Measurements from ENCODE around the gene RPL13A. TPM values are rescaled to one million over a fixed set of nuclear protein-coding genes. Genes with fewer than 3 reads are reported as not detected.

The RPL13A gene
- total and polyA plus RNA-seq, 2 of the 13 experiments (the other 11 are each of a cell fraction or from before 2014, with no cell fraction given): 2,601 to 3,407 TPM

DNA sequence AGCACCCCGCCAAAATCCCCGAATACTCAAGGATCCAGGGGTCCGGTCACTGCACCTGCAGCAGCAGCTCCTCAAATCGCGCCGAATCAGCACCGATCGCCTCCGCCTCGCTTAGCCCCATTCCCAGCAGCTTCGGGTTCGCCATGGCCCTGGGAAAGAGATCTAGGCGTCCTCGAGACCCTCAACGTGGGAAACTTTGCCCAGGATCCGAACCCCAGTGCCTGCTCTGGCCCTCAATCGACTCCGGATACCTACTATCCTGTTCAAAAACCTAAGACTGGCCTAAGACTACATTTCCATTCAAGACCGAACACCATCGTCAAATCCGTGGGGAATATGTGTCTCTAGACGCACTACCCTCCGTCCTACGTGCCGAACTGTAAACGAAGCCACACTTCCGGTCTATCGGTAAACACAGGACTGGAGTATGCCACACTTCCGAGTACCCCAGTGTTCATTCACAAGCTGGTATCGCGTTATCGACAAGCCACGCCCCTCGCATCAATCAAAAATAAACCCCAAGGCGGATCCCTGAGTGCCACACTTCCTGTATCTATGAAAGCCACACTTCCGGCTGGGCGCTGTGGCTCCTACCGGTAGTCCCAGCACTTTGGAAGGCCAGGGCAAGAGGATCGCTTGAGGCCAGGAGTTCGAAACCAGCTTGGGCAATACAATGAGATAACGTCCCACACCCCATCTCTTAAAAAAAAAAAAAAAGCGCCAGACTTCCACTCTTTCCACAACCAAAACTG is 35.8 kb upstream of the RPL13A start, which contains the start of gene PIH1D1 (continued):
- TF ChIP-seq, protein P1, sequence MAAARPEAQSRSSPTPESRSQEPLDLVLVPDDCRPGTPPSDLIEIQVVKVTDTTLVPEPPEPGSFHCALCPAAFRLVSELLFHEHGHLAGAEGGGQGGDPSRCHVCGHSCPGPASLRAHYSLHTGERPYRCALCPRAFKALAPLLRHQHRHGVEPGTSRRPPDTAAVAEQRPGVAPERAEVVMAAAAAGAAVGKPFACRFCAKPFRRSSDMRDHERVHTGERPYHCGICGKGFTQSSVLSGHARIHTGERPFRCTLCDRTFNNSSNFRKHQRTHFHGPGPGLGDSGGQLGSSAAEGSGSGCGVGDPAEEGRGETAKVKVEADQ (CRISPR knock-in tag; IDR thresholded peaks at IDR 0.05; ENCODE audit: borderline replicate concordance): no peak
- TF ChIP-seq, protein P2, sequence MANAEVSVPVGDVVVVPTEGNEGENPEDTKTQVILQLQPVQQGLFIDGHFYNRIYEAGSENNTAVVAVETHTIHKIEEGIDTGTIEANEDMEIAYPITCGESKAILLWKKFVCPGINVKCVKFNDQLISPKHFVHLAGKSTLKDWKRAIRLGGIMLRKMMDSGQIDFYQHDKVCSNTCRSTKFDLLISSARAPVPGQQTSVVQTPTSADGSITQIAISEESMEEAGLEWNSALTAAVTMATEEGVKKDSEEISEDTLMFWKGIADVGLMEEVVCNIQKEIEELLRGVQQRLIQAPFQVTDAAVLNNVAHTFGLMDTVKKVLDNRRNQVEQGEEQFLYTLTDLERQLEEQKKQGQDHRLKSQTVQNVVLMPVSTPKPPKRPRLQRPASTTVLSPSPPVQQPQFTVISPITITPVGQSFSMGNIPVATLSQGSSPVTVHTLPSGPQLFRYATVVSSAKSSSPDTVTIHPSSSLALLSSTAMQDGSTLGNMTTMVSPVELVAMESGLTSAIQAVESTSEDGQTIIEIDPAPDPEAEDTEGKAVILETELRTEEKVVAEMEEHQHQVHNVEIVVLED (CRISPR knock-in tag; IDR thresholded peaks at IDR 0.05; ENCODE audit: borderline replicate concordance): peak; percentile 87
- 0 out of 2 replicates have a peak, but pooled peaks have one; percentile 26 for TF ChIP-seq MXD4 (CRISPR knock-in tag; IDR thresholded peaks at IDR 0.05)
- no peak for TF ChIP-seq NFIC (IDR thresholded peaks at IDR 0.05; ENCODE audit: low read length)
- TF ChIP-seq, protein P3, sequence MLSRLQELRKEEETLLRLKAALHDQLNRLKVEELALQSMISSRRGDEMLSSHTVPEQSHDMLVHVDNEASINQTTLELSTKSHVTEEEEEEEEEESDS (CRISPR knock-in tag; IDR thresholded peaks at IDR 0.05; ENCODE audit: borderline replicate concordance): no peak
- TF ChIP-seq ZNF878 (CRISPR knock-in tag; IDR thresholded peaks at IDR 0.05): peak; percentile 31; the same call in 1 of the 2 replicates
- TF ChIP-seq, protein P4, sequence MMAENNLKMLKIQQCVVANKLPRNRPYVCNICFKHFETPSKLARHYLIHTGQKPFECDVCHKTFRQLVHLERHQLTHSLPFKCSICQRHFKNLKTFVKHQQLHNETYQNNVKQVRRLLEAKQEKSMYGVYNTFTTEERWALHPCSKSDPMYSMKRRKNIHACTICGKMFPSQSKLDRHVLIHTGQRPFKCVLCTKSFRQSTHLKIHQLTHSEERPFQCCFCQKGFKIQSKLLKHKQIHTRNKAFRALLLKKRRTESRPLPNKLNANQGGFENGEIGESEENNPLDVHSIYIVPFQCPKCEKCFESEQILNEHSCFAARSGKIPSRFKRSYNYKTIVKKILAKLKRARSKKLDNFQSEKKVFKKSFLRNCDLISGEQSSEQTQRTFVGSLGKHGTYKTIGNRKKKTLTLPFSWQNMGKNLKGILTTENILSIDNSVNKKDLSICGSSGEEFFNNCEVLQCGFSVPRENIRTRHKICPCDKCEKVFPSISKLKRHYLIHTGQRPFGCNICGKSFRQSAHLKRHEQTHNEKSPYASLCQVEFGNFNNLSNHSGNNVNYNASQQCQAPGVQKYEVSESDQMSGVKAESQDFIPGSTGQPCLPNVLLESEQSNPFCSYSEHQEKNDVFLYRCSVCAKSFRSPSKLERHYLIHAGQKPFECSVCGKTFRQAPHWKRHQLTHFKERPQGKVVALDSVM (CRISPR knock-in tag; IDR thresholded peaks at IDR 0.05): peak; percentile 82
- TF ChIP-seq CHD2 (IDR thresholded peaks at IDR 0.05; ENCODE audit: low read depth, low read length): peak; percentile 94
- TF ChIP-seq FOXJ3 (CRISPR knock-in tag; IDR thresholded peaks at IDR 0.05; ENCODE audit: borderline replicate concordance): no peak
- no peak for TF ChIP-seq PCBP1 (IDR thresholded peaks at IDR 0.05; ENCODE audit: borderline replicate concordance, low read depth, low read length)
- no peak for TF ChIP-seq ZNF335 (CRISPR knock-in tag; IDR thresholded peaks at IDR 0.05)
- TF ChIP-seq, protein P5, sequence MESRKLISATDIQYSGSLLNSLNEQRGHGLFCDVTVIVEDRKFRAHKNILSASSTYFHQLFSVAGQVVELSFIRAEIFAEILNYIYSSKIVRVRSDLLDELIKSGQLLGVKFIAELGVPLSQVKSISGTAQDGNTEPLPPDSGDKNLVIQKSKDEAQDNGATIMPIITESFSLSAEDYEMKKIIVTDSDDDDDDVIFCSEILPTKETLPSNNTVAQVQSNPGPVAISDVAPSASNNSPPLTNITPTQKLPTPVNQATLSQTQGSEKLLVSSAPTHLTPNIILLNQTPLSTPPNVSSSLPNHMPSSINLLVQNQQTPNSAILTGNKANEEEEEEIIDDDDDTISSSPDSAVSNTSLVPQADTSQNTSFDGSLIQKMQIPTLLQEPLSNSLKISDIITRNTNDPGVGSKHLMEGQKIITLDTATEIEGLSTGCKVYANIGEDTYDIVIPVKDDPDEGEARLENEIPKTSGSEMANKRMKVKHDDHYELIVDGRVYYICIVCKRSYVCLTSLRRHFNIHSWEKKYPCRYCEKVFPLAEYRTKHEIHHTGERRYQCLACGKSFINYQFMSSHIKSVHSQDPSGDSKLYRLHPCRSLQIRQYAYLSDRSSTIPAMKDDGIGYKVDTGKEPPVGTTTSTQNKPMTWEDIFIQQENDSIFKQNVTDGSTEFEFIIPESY (CRISPR knock-in tag; IDR thresholded peaks at IDR 0.05): no peak
- peak; percentile 78; the same call in 1 of the 2 replicates for TF ChIP-seq KDM5A (IDR thresholded peaks at IDR 0.05; ENCODE audit: borderline replicate concordance, low read length)
- no peak for TF ChIP-seq ZNF75D (CRISPR knock-in tag; IDR thresholded peaks at IDR 0.05; ENCODE audit: borderline replicate concordance)
- TF ChIP-seq, protein P6, sequence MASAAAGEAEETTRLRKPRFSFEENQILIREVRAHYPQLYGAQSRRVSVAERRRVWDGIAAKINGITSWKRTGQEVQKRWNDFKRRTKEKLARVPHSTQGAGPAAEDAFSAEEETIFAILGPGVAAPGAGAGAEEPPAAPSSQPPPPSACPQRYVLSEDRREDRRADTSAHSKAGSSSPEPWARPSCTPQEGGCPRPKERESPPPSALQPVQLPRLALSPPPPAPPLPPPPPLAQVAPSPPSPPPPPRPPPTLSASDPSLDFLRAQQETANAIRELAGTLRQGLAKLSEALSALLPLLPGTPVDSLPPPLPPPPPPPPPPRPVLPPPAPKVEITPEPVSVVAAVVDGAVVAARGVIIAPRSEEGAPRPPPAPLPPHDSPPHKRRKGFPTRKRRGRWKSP (CRISPR knock-in tag; IDR thresholded peaks at IDR 0.05): peak; percentile 43; the same call in 1 of the 2 replicates
- no peak for TF ChIP-seq ATF1 (CRISPR knock-in tag; IDR thresholded peaks at IDR 0.05)

All from HepG2 (cell line).